ENCODE measurements around the gene CCDC78. TPM values are rescaled to one million over a fixed set of nuclear protein-coding genes. Genes with fewer than 3 reads are reported as not detected.

CCDC78 gene
- total RNA-seq, 1 experiment from 2014 or later, result 22.9 TPM

DNA sequence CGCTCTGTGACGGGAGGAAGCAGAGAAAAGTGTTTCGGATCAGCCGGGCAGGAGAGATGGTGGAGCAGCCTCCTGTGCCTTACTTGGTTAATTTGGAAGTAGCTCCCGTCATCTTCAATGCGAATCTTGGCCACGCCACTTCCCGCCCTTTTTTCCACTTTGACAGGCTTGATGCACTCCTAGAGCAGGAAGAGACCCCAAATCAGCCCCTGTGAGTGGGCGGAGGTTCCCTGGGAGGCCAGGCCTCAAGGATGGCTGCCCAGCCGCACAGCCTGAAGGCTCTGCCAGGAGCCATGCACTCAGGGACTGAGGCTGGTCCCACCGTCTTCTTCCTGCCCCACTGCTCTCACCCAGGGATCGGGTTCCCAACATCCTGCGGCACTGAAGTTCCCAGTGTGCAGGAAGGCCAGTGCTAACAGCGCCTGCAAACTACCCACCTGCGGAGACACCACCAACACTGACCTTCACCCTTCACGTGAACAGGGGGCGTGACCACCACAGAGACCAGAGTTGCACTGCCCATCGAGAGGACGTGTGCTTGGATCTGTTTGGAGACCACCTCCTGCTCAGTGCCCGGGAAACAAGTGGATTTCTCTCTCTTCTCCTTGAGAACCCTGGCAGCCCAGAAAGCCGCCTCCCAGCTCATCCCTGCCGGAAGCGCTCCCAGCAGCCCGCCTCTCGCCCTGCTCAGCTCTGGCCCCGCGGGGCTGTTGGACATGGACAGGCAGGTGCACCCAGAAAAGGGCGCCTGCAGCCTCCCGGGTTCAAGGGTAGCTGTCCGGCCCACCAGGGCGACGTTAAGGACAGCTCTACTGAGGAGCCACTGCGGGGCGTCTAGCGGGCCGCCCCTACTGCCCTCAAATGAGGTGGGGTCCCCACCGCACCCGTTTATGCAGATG is 13.6 kb upstream of the CCDC78 start:
- RAD21 ChIA-PET (ENCODE audit: low non-redundant PET in 1 of 2, low total read pairs in 2 of 2, uncharacterized antibody in 2 of 2, unreplicated experiment in 2 of 2), result interaction anchor here in 1 of 2 experiments (1.4 kb wide), 1 partner anchor 21 kb away, joined by 5 read pairs; the partner anchor contains the start of gene MSLN
- H4K20me1 ChIP-seq (ENCODE audit: insufficient read depth), result no peaks in the 10 kb centered on the region
- CTCF ChIA-PET, result interaction anchor here (1.4 to 2.2 kb wide), 2 partner anchors 11 kb away, joined by 7 to 9 read pairs; no protein-coding TSS in a partner anchor
- H3K9me3 ChIP-seq (ENCODE audit: control insufficient read depth in 1 of 2, insufficient read depth in 1 of 2, low read depth in 1 of 2, low read length in 2 of 2), result no peaks in the 10 kb centered on the region
- peaks cover 8 to 21% of the 10 kb centered on the region in 2 experiments for H3K4me1 ChIP-seq (ENCODE audit: control insufficient read depth in 1 of 2, insufficient read depth in 2 of 2, low read length in 2 of 2)
- H3K9me2 ChIP-seq (ENCODE audit: insufficient read depth), result no peaks in the 10 kb centered on the region
- intact Hi-C loops (cut with micrococcal nuclease), result no loop called here
- peak overlapping the region; percentile 84 to 90 for H3K4me3 ChIP-seq (replicated peaks in 1 of 2; ENCODE audit: low read depth in 1 of 2, low read length in 2 of 2)
- H3K9ac ChIP-seq (ENCODE audit: low read length), result peak overlapping the region; percentile 90
- TF ChIP-seq ZNF274 (IDR thresholded peaks at IDR 0.05; ENCODE audit: low read depth, low read length) (no peak), POLR2A (IDR thresholded peaks at IDR 0.05; ENCODE audit: borderline replicate concordance, extremely low read depth, insufficient read depth, insufficient read length) (no peak), JUND (IDR thresholded peaks at IDR 0.05) (no peak), TCF7L2 (IDR thresholded peaks at IDR 0.05; ENCODE audit: borderline replicate concordance, extremely low read depth, insufficient read depth, insufficient read length) (no peak)
- H3K36me3 ChIP-seq (ENCODE audit: control insufficient read depth in 1 of 2, insufficient read depth in 2 of 2, low read length in 2 of 2), result peaks cover 6 to 14% of the 10 kb centered on the region in 2 experiments
- H3K27me3 ChIP-seq (ENCODE audit: insufficient read depth, low read length), result no peaks in the 10 kb centered on the region
- peaks cover 12% of the 10 kb centered on the region; the same call in 1 of the 2 replicates for H3K79me2 ChIP-seq (ENCODE audit: insufficient read depth, low read length)
- no TSS peak for BruUV-seq (replicated peaks)
- H3K27ac ChIP-seq (ENCODE audit: low read depth, low read length), result peak overlapping the region; percentile 62
- DNase-seq (ENCODE audit: low read depth, low spot score), result no peak
- peak; percentile 20; the same call in 1 of the 2 replicates for ATAC-seq
- H3K4me2 ChIP-seq (ENCODE audit: low read length), result peak overlapping the region; percentile 95
- H2AFZ ChIP-seq (ENCODE audit: low read depth, low read length, poor library complexity, severe bottlenecking), result no peak overlapping the region
- POLR2A ChIA-PET, result interaction anchor here (0.7 to 1.4 kb wide), 3 partner anchors 12 to 19 kb away, joined by 3 to 5 read pairs (median 4); partner anchors contain the start of gene ANTKMT

GRCh38 chr16:736936-737481 is 10.8 kb upstream of the CCDC78 start:
- TF ChIP-seq EZH2 (IDR thresholded peaks at IDR 0.05), result no peak
- no peak for TF ChIP-seq ZFX (IDR thresholded peaks at IDR 0.05)
- ChIA-PET CTCF (no interaction called here), RAD21 (ENCODE audit: low non-redundant PET in 1 of 2, low total read pairs in 2 of 2, uncharacterized antibody in 2 of 2, unreplicated experiment in 2 of 2) (no interaction called here), POLR2A (no interaction called here)
- H3K4me3 ChIP-seq (replicated peaks in 1 of 2; ENCODE audit: low read depth in 1 of 2, low read length in 2 of 2), result no peak overlapping the region
- H2AFZ ChIP-seq (ENCODE audit: low read depth, low read length, poor library complexity, severe bottlenecking), result no peak overlapping the region
- H4K20me1 ChIP-seq (ENCODE audit: insufficient read depth), result no peaks in the 10 kb centered on the region
- intact Hi-C loops (cut with micrococcal nuclease), result no loop called here
- BruUV-seq (replicated peaks), result no TSS peak
- no peaks in the 10 kb centered on the region for H3K27me3 ChIP-seq (ENCODE audit: insufficient read depth, low read length)
- H3K9me3 ChIP-seq (ENCODE audit: control insufficient read depth in 1 of 2, insufficient read depth in 1 of 2, low read depth in 1 of 2, low read length in 2 of 2), result no peaks in the 10 kb centered on the region
- peaks cover 6 to 18% of the 10 kb centered on the region in 2 experiments for H3K36me3 ChIP-seq (ENCODE audit: control insufficient read depth in 1 of 2, insufficient read depth in 2 of 2, low read length in 2 of 2)
- DNase-seq (ENCODE audit: low read depth, low spot score) (no peak), ATAC-seq (no peak)
- no peaks in the 10 kb centered on the region for H3K9me2 ChIP-seq (ENCODE audit: insufficient read depth)
- no peak overlapping the region for H3K4me2 ChIP-seq (ENCODE audit: low read length)
- H3K4me1 ChIP-seq (ENCODE audit: control insufficient read depth in 1 of 2, insufficient read depth in 2 of 2, low read length in 2 of 2), result peaks cover 5 to 16% of the 10 kb centered on the region in 2 experiments
- no peak overlapping the region for H3K9ac ChIP-seq (ENCODE audit: low read length)
- peaks cover 12% of the 10 kb centered on the region; the same call in 1 of the 2 replicates for H3K79me2 ChIP-seq (ENCODE audit: insufficient read depth, low read length)
- no peak overlapping the region; the same call in 1 of the 2 replicates for H3K27ac ChIP-seq (ENCODE audit: low read depth, low read length)

Data from HCT116 (cell line).